Renal pelvis (tissue), 12 donors: Measurements from ENCODE around the gene RPL41. TPM values are rescaled to one million over a fixed set of nuclear protein-coding genes. Genes with fewer than 3 reads are reported as not detected.
"Not testable (repeated sequence)": the region's sequence is repeated elsewhere in the genome, so short reads cannot be mapped to it uniquely, and the experiment has no call there.

Experiments used
- DNase-seq: peaks from one replicate; pipeline ENCODE4 v3.0.0-alpha.2; 2013
- long read RNA-seq, 16 experiments: transcript quantifications; one replicate each; lab custom pipeline, GENCODE V29; 2026
- polyA plus RNA-seq, 3 donors: library from polyadenylated mRNA; unstranded; fragments of 120-200 nt; gene quantifications; one replicate each; pipeline ENCODE4 v1.2.1, GENCODE V29; 2013; ENCODE audit not compliant: insufficient read length in 3 of 3

Gene RPL41
- 1,000 to 10,000 TPM; 4,623 to 5,799 (median 4,745) TPM for polyA plus RNA-seq
- long read RNA-seq, donor 1, transcript RPL41-204 (3 exons, 699 nt), result minor isoform, 196 of 706 reads
- long read RNA-seq, donor 1, transcript RPL41-202 (4 exons, 469 nt), result major isoform, 348 of 706 reads
- long read RNA-seq, donor 1, transcript RPL41-206 (2 exons, 595 nt), result minor isoform, 63 of 706 reads
- long read RNA-seq, donor 1, partial matches to known transcripts, result 33 of 706 reads
- long read RNA-seq, donor 1, other reads (novel, unspliced or antisense), result 59 of 706 reads
- long read RNA-seq, donor 2, transcript RPL41-204 (3 exons, 699 nt), result minor isoform, 186 of 814 reads
- long read RNA-seq, donor 2, transcript RPL41-205 (2 exons, 238 nt), result minor isoform, 7 of 814 reads
- long read RNA-seq, donor 2, transcript RPL41-206 (2 exons, 595 nt), result minor isoform, 71 of 814 reads
- long read RNA-seq, donor 2, transcript RPL41-202 (4 exons, 469 nt), result major isoform, 385 of 814 reads
- long read RNA-seq, donor 2, partial matches to known transcripts, result 123 of 814 reads
- long read RNA-seq, donor 2, other reads (novel, unspliced or antisense), result 37 of 814 reads
- long read RNA-seq, donor 3, transcript RPL41-204 (3 exons, 699 nt), result minor isoform, 169 of 610 reads
- long read RNA-seq, donor 3, transcript RPL41-202 (4 exons, 469 nt), result major isoform, 282 of 610 reads
- long read RNA-seq, donor 3, transcript RPL41-206 (2 exons, 595 nt), result minor isoform, 75 of 610 reads
- long read RNA-seq, donor 3, transcript RPL41-201 (4 exons, 551 nt), result minor isoform, 6 of 610 reads
- long read RNA-seq, donor 3, partial matches to known transcripts, result 43 of 610 reads
- long read RNA-seq, donor 3, other reads (novel, unspliced or antisense), result 30 of 610 reads
- long read RNA-seq, donor 4, transcript RPL41-203 (4 exons, 335 nt), result minor isoform, 13 of 772 reads
- long read RNA-seq, donor 4, transcript RPL41-206 (2 exons, 595 nt), result minor isoform, 84 of 772 reads
- long read RNA-seq, donor 4, transcript RPL41-204 (3 exons, 699 nt), result minor isoform, 167 of 772 reads
- long read RNA-seq, donor 4, transcript RPL41-202 (4 exons, 469 nt), result major isoform, 291 of 772 reads
- long read RNA-seq, donor 4, partial matches to known transcripts, result 121 of 772 reads
- long read RNA-seq, donor 4, other reads (novel, unspliced or antisense), result 83 of 772 reads
- long read RNA-seq, donor 5, transcript RPL41-206 (2 exons, 595 nt), result minor isoform, 29 of 601 reads
- long read RNA-seq, donor 5, transcript RPL41-204 (3 exons, 699 nt), result minor isoform, 133 of 601 reads
- long read RNA-seq, donor 5, transcript RPL41-202 (4 exons, 469 nt), result major isoform, 378 of 601 reads
- long read RNA-seq, donor 5, partial matches to known transcripts, result 9 of 601 reads
- long read RNA-seq, donor 5, other reads (novel, unspliced or antisense), result 44 of 601 reads
- long read RNA-seq, donor 6, transcript RPL41-202 (4 exons, 469 nt), result major isoform, 285 of 547 reads
- long read RNA-seq, donor 6, transcript RPL41-204 (3 exons, 699 nt), result minor isoform, 125 of 547 reads
- long read RNA-seq, donor 6, transcript RPL41-206 (2 exons, 595 nt), result minor isoform, 52 of 547 reads
- long read RNA-seq, donor 6, partial matches to known transcripts, result 40 of 547 reads
- long read RNA-seq, donor 6, other reads (novel, unspliced or antisense), result 41 of 547 reads
- long read RNA-seq, donor 7, transcript RPL41-206 (2 exons, 595 nt), result minor isoform, 64 of 1,024 reads
- long read RNA-seq, donor 7, transcript RPL41-205 (2 exons, 238 nt), result minor isoform, 11 of 1,024 reads
- long read RNA-seq, donor 7, transcript RPL41-204 (3 exons, 699 nt), result minor isoform, 260 of 1,024 reads
- long read RNA-seq, donor 7, transcript RPL41-202 (4 exons, 469 nt), result major isoform, 578 of 1,024 reads
- long read RNA-seq, donor 7, partial matches to known transcripts, result 35 of 1,024 reads
- long read RNA-seq, donor 7, other reads (novel, unspliced or antisense), result 67 of 1,024 reads
- long read RNA-seq, donor 8, transcript RPL41-205 (2 exons, 238 nt), result minor isoform, 5 of 236 reads
- long read RNA-seq, donor 8, transcript RPL41-202 (4 exons, 469 nt), result major isoform, 117 of 236 reads
- long read RNA-seq, donor 8, transcript RPL41-206 (2 exons, 595 nt), result minor isoform, 21 of 236 reads
- long read RNA-seq, donor 8, transcript RPL41-204 (3 exons, 699 nt), result minor isoform, 69 of 236 reads
- long read RNA-seq, donor 8, partial matches to known transcripts, result 14 of 236 reads
- long read RNA-seq, donor 8, other reads (novel, unspliced or antisense), result 7 of 236 reads
- long read RNA-seq, donor 9, transcript RPL41-206 (2 exons, 595 nt), result minor isoform, 59 of 752 reads
- long read RNA-seq, donor 9, transcript RPL41-201 (4 exons, 551 nt), result minor isoform, 5 of 752 reads
- long read RNA-seq, donor 9, transcript RPL41-204 (3 exons, 699 nt), result minor isoform, 207 of 752 reads
- long read RNA-seq, donor 9, transcript RPL41-202 (4 exons, 469 nt), result major isoform, 400 of 752 reads
- long read RNA-seq, donor 9, partial matches to known transcripts, result 42 of 752 reads
- long read RNA-seq, donor 9, other reads (novel, unspliced or antisense), result 31 of 752 reads
- long read RNA-seq, donor 10, transcript RPL41-202 (4 exons, 469 nt), result major isoform, 330 of 585 reads
- long read RNA-seq, donor 10, transcript RPL41-206 (2 exons, 595 nt), result minor isoform, 52 of 585 reads
- long read RNA-seq, donor 10, transcript RPL41-204 (3 exons, 699 nt), result minor isoform, 124 of 585 reads
- long read RNA-seq, donor 10, partial matches to known transcripts, result 36 of 585 reads
- long read RNA-seq, donor 10, other reads (novel, unspliced or antisense), result 37 of 585 reads
- long read RNA-seq, donor 11, transcript RPL41-202 (4 exons, 469 nt), result major isoform, 339 of 584 reads
- long read RNA-seq, donor 11, transcript RPL41-204 (3 exons, 699 nt), result minor isoform, 141 of 584 reads
- long read RNA-seq, donor 11, transcript RPL41-206 (2 exons, 595 nt), result minor isoform, 39 of 584 reads
- long read RNA-seq, donor 11, partial matches to known transcripts, result 35 of 584 reads
- long read RNA-seq, donor 11, other reads (novel, unspliced or antisense), result 24 of 584 reads
- long read RNA-seq, donor 12, transcript RPL41-204 (3 exons, 699 nt), result minor isoform, 160 of 791 reads
- long read RNA-seq, donor 12, transcript RPL41-202 (4 exons, 469 nt), result major isoform, 380 of 791 reads
- long read RNA-seq, donor 12, transcript RPL41-206 (2 exons, 595 nt), result minor isoform, 72 of 791 reads
- long read RNA-seq, donor 12, transcript RPL41-203 (4 exons, 335 nt), result minor isoform, 18 of 791 reads
- long read RNA-seq, donor 12, partial matches to known transcripts, result 58 of 791 reads
- long read RNA-seq, donor 12, other reads (novel, unspliced or antisense), result 89 of 791 reads
- long read RNA-seq, donor 13, transcript RPL41-202 (4 exons, 469 nt), result major isoform, 320 of 529 reads
- long read RNA-seq, donor 13, transcript RPL41-204 (3 exons, 699 nt), result minor isoform, 120 of 529 reads
- long read RNA-seq, donor 13, transcript RPL41-206 (2 exons, 595 nt), result minor isoform, 51 of 529 reads
- long read RNA-seq, donor 13, partial matches to known transcripts, result 7 of 529 reads
- long read RNA-seq, donor 13, other reads (novel, unspliced or antisense), result 24 of 529 reads
- long read RNA-seq, donor 14, result 0 reads
- long read RNA-seq, donor 15, transcript RPL41-202 (4 exons, 469 nt), result major isoform, 644 of 1,038 reads
- long read RNA-seq, donor 15, transcript RPL41-206 (2 exons, 595 nt), result minor isoform, 93 of 1,038 reads
- long read RNA-seq, donor 15, transcript RPL41-201 (4 exons, 551 nt), result minor isoform, 11 of 1,038 reads
- long read RNA-seq, donor 15, transcript RPL41-204 (3 exons, 699 nt), result minor isoform, 186 of 1,038 reads
- long read RNA-seq, donor 15, partial matches to known transcripts, result 44 of 1,038 reads
- long read RNA-seq, donor 15, other reads (novel, unspliced or antisense), result 55 of 1,038 reads
- long read RNA-seq, donor 16, transcript RPL41-204 (3 exons, 699 nt), result minor isoform, 168 of 766 reads
- long read RNA-seq, donor 16, transcript RPL41-201 (4 exons, 551 nt), result minor isoform, 5 of 766 reads
- long read RNA-seq, donor 16, transcript RPL41-202 (4 exons, 469 nt), result major isoform, 356 of 766 reads
- long read RNA-seq, donor 16, transcript RPL41-206 (2 exons, 595 nt), result minor isoform, 90 of 766 reads
- long read RNA-seq, donor 16, partial matches to known transcripts, result 107 of 766 reads
- long read RNA-seq, donor 16, other reads (novel, unspliced or antisense), result 37 of 766 reads

GRCh38 chr12:56116267-56117081 lies at the start of gene RPL41:
Gene RPL41 (plus strand): TSS chr12:56116633.
- DNase-seq, result peak; percentile 97

DNA sequence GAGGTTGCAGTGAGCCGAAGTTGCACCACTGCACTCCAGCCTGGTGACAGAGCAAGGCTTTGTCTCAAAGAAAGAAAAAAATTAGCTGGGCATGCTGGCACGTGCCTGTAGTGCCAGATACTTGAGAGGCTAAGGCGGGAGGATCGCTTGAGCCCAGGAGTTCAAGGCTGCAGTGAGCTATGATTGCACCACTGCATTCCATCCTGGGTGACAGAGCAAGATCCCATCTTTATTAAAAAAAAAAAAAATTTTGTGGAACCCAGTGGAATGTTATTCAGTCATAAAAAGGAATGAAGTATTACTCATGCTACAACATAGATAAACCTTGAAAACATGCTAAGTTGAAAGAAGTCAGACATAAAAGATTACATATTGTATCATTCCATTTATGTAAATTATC lies 44.8 kb upstream of the RPL41 start:
- DNase-seq, result no peak

DNA sequence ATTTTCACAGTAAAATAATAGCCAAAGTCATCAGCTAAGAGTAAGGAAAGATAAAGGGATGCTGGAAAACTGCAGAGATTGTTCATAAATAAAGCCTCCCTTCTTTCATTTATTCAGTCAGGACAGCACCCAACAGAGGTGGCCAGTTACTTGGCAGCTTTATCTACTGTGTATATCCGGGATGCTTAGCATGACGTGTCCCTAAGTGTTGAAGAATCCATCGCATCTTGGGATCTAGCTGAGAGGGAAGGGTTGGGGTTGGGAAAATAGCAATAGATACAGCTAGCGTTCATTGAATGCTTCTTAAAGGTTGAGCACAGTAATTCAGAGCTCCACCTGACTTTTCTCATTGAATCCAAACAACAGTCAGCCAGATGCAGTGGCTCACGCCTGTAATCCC lies 42.0 kb upstream of the RPL41 start:
- no peak for DNase-seq

GRCh38 chr12:56077966-56078365 lies 38.5 kb upstream of the RPL41 start:
- DNase-seq, result not testable (repeated sequence)

DNA sequence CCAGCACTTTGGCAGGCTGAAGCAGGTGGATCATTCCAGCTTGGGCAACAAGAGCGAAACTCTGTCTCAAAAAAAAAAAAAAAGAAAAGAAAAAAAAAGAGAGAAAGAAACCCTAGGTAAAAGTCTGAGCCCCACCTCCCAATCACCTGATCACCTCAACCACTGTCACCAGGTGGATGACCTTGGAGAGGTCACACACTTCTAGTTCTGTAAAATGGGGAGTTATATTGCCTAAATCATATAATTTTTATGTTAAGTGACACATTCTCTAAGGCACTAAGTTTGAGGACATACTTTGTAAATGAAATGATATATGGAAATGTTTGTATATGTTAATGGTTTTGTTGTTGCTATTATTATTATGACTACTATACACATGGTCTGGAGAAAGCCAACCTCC lies 38.0 kb upstream of the RPL41 start:
- no peak for DNase-seq

DNA sequence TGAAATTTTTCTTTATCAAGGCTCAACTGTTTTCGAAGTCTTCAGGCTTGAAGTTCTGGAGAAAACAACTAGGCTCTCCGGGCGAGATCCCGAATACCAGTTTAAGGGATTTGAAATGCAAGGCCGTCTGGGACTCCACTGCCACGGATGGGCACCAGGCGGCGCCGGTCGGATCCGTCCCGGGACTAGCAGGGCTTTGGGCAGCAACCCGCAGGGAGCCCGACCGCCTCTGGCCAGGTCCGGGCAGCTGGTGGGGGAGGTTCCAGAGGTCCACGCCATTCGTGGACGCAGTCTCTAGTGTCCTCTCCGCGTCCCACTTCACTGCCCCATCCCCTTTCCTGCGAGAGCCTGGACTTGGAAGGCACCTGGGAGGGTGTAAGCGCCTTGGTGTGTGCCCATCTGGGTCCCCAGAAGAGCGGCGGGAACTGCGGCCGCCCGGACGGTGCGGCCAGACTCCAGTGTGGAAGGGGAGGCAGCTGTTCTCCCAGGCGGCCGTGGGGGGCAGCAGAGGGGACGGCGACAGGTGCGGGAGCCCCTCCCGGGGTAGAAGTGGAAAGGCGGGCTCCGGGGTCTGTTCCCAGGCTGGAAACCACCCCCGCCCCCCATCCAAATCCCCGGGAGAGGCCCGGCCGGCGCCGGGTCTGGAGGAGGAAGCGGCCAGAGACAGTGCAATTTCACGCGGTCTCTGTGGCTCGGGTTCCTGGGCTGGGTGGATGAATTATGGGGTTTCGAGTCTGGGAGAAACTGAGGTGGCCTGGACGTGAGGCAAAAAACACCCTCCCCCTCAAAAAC lies 37.3 kb upstream of the RPL41 start:
- DNase-seq, result peak; percentile 80

DNA sequence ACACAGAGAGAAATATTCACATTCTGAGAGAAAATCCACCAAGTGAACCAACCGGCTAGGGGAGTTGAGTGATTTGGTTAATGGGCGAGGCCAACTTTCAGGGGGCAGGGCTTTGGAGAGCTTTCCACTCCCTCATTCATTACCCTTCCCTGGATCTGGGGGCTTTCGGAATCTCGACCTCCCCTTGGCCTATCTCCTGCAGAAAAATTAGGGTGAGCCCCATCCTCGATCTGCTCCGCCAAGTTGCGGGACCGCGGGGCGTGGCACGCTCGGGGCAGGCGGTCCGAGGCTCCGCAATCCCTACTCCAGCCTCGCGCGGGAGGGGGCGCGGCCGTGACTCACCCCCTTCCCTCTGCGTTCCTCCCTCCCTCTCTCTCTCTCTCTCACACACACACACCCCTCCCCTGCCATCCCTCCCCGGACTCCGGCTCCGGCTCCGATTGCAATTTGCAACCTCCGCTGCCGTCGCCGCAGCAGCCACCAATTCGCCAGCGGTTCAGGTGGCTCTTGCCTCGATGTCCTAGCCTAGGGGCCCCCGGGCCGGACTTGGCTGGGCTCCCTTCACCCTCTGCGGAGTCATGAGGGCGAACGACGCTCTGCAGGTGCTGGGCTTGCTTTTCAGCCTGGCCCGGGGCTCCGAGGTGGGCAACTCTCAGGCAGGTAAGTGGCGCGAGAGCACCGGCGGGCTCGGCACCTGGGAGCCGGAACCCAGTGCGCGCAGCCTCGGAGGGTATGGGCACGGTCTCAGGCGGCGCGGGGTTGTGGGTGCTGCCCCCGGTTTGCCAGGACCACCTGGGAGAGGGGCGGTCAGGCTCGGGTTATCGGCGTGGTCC lies 36.5 kb upstream of the RPL41 start, which contains the start of gene ERBB3:
Gene ERBB3, plus strand, starts transcription at position 443 of the 833 bp plus-strand sequence. Its CDS starts 136 bp downstream, at position 579.
- peak; percentile 82 for DNase-seq

GRCh38 chr12:56080556-56081138 lies 35.8 kb upstream of the RPL41 start:
- no peak for DNase-seq

DNA sequence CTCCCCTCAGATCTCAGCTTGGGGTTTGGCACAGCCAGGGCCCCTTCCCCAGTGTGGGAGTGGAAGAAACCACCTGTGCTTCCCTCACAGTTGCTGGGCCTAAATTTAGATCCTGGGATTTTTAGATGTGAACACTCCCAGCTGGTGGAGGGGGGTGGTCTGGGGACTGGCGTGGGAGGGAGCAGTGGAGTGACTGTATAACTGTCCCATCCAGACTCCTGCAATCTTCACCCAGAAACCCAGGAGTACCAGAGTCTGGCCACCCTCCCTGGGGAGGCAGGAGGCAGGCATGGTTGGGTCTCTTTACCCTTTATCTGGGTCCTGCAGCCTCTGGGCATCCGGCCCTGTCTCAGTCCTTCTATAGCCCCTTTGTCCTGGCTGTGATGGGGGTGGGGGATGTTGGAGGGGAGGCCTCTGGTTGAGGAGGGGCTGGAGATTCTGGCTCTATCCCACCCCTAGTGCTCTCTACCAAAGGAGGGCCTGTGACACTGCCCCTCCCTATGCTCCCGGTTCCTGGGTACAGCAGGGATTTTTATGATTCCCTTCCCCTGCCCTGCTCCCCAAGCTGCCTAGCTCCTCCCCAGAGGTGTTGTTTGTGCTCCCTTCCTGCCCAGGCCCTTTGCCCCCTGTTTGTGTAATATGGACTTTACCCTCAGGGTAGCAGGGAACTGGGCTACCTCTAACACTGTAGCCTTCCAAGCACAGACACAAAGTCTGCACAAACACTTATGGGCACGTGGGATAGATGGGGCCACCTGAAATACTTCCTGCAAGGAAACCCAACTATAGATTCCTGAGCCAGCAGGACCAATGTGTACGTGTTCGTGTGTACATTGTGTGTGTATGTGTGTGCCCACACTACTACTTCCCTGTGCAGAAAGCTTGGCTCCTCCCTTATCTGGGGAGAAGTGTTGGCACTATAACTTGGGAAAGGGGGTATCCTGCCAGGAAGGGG lies 34.8 kb upstream of the RPL41 start:
- no peak for DNase-seq

DNA sequence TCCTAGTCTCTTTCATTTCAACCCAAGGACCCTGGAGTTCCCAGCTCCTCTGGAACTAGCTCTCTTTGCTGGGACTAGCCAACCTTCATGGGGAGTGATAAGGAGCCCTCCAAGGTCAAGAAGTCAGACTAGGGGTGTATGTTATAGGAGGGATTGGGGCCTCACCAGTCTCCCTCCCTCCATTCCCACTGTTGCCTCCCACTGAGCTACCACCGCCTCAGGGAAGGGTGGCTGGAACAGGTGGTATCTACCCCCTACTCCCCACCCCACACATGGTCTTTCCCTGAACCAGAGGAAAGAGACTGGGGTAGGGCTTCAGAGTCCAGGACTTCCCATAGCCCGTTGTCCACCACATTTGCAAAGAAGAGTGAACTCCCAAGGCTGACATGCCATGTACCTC lies 34.1 kb upstream of the RPL41 start:
- no peak for DNase-seq

GRCh38 chr12:56082967-56083366 lies 33.5 kb upstream of the RPL41 start:
- no peak for DNase-seq
